CD4-positive, alpha-beta T cell (primary cell): Measurements from ENCODE around the gene IGFBP6. TPM values are rescaled to one million over a fixed set of nuclear protein-coding genes. Genes with fewer than 3 reads are reported as not detected.
A peak's percentile ranks its signal among the peaks of the same experiment; 100 is the strongest.

Experiments used
- ATAC-seq: fragments of 200-7000 bp; cut with Tn5 transposase; one replicate; pipeline ENCODE4 v1.10.0; 2022; ENCODE audit warnings: mild to moderate bottlenecking; ENCODE audit not compliant: poor library complexity
- CTCF ChIA-PET: fragments of 350-600 bp; sonication (Branson Sonifier 250); formaldehyde crosslinking; loops from one replicate; lab custom pipeline; 2021; ENCODE audit warnings: antibody characterized with exemption, inconsistent platforms; lab: Charles Lee
- POLR2A ChIA-PET: fragments of 350-600 bp; sonication (Branson Sonifier 250); formaldehyde crosslinking; loops from one replicate; lab custom pipeline; 2021; ENCODE audit warnings: antibody characterized with exemption, inconsistent platforms; lab: Charles Lee
- DNase-seq, 14 experiments: peaks; one replicate each; pipeline ENCODE4 v3.0.0-alpha.2; 2013 to 2020; ENCODE audit warnings: mixed read lengths in 2 of 14
- H3K27ac ChIP-seq, 2 donors: one replicate each; pipeline versions ENCODE4 v1.5.1 to v1.7.0; 2013; ENCODE audit warnings: low read length in 2 of 2, low read depth in 1 of 2, mild to moderate bottlenecking in 1 of 2
- H3K27me3 ChIP-seq, 2 experiments: 1 replicate in 1 of 2; 2 replicates in 1 of 2; pipeline versions ENCODE4 v1.6.1 to v1.7.0; 2013; ENCODE audit warnings: low read length in 2 of 2, control low read depth in 1 of 2, mild to moderate bottlenecking in 1 of 2, moderate library complexity in 1 of 2; ENCODE audit not compliant: insufficient read depth in 2 of 2, control insufficient read depth in 1 of 2
- H3K36me3 ChIP-seq: one replicate; pipeline ENCODE4 v1.6.1; 2013; ENCODE audit warnings: low read length, control low read depth; ENCODE audit not compliant: insufficient read depth
- H3K4me1 ChIP-seq: one replicate; pipeline ENCODE4 v1.6.1; 2013; ENCODE audit warnings: low read length, control low read depth; ENCODE audit not compliant: insufficient read depth
- H3K4me3 ChIP-seq: one replicate; pipeline ENCODE4 v1.5.1; 2013; ENCODE audit warnings: mild to moderate bottlenecking, low read length, moderate library complexity
- H3K9me3 ChIP-seq, 2 experiments: 1 replicate in 1 of 2; 2 replicates in 1 of 2; pipeline versions ENCODE4 v1.6.1 to v1.7.0; 2013; ENCODE audit warnings: low read length in 2 of 2, mild to moderate bottlenecking in 2 of 2, control low read depth in 1 of 2, moderate library complexity in 1 of 2; ENCODE audit not compliant: control insufficient read depth in 1 of 2, insufficient read depth in 1 of 2
- H3K27ac Mint-ChIP-seq: one replicate; pipeline ENCODE4 v1.8.0; 2020; ENCODE audit warnings: mixed read lengths
- H3K27me3 Mint-ChIP-seq: one replicate; pipeline ENCODE4 v1.8.0; 2021; ENCODE audit warnings: mixed read lengths
- H3K36me3 Mint-ChIP-seq: one replicate; pipeline ENCODE4 v1.8.0; 2021; ENCODE audit warnings: low read depth, mixed read lengths
- H3K4me1 Mint-ChIP-seq: one replicate; pipeline ENCODE4 v1.8.0; 2021; ENCODE audit warnings: low read depth, mixed read lengths
- H3K4me3 Mint-ChIP-seq: one replicate; pipeline ENCODE4 v1.8.0; 2020; ENCODE audit warnings: mild to moderate bottlenecking, mixed read lengths
- H3K9me3 Mint-ChIP-seq: one replicate; pipeline ENCODE4 v1.8.0; 2020; ENCODE audit warnings: mixed read lengths
- CTCF ChIP-seq: fragments of 200-600 bp; IDR thresholded peaks from one replicate; pipeline ENCODE4 v1.8.0; 2022; ENCODE audit warnings: antibody characterized with exemption, mild to moderate bottlenecking
- intact Hi-C, 2 experiments: fragments of 100-400 bp; cut with DNase I in 1 of 2; cut with micrococcal nuclease in 1 of 2; formaldehyde crosslinking; loops; one replicate each; pipeline versions ENCODE4 v1.15.1 to v1.9.0; 2023 to 2025; cut with DNase I, micrococcal nuclease
- total RNA-seq, 174 experiments: library from RNA in 2 of 174; stranded (reverse) in 2 of 174; gene quantifications; one replicate each; pipeline ENCODE4 v1.2.3 and lab custom pipeline; 2021 to 2026

Gene IGFBP6
- total RNA-seq, 2 experiments from 2014 or later = 0.49 TPM; not detected in 1

GRCh38 chr12:53069621-53070410 is 27.7 kb upstream of the IGFBP6 start:
- Histone ChIP-seq H3K27ac (no peak overlapping the region), H3K4me1 (peaks cover 12% of the 10 kb centered on the region), H3K4me3 (no peak overlapping the region), H3K9me3 (no peaks in the 10 kb centered on the region), H3K27me3 (no peaks in the 10 kb centered on the region), H3K36me3 (peaks cover 83% of the 10 kb centered on the region)
- H3K36me3 Mint-ChIP-seq = peaks cover 93% of the 10 kb centered on the region
- DNase-seq (no peak), ATAC-seq (no peak)
- no peak for TF ChIP-seq CTCF
- intact Hi-C loops = loop anchor here (5.0 to 10.0 kb wide), 2 partner anchors 125 to 217 kb away; no protein-coding TSS in a partner anchor
- H3K27me3 Mint-ChIP-seq = no peaks in the 10 kb centered on the region
- H3K9me3 Mint-ChIP-seq = no peaks in the 10 kb centered on the region
- peak overlapping the region; percentile 42 for H3K27ac Mint-ChIP-seq
- POLR2A ChIA-PET = interaction anchor here (2.4 kb wide), 1 partner anchor 10 kb away, joined by 9 read pairs; the partner anchor contains the start of gene SPRYD3
- peaks cover 16% of the 10 kb centered on the region for H3K4me1 Mint-ChIP-seq
- CTCF ChIA-PET = interaction anchor here (6.7 kb wide), 1 partner anchor 31 kb away, joined by 114 read pairs; the partner anchor contains the start of genes IGFBP6 and SOAT2
- H3K4me3 Mint-ChIP-seq = no peak overlapping the region

GRCh38 chr12:53070877-53071492 is 26.5 kb upstream of the IGFBP6 start:
- H3K27me3 Mint-ChIP-seq = no peaks in the 10 kb centered on the region
- peaks cover 23% of the 10 kb centered on the region for H3K4me1 Mint-ChIP-seq
- Histone ChIP-seq H3K4me3 (no peak overlapping the region), H3K4me1 (peaks cover 8% of the 10 kb centered on the region), H3K27ac (no peak overlapping the region), H3K36me3 (peaks cover 83% of the 10 kb centered on the region), H3K9me3 (no peaks in the 10 kb centered on the region), H3K27me3 (no peaks in the 10 kb centered on the region)
- CTCF ChIA-PET = no interaction called here
- no peak for ATAC-seq
- H3K9me3 Mint-ChIP-seq = no peaks in the 10 kb centered on the region
- no peak for DNase-seq
- peaks cover 93% of the 10 kb centered on the region for H3K36me3 Mint-ChIP-seq
- intact Hi-C loops = no loop called here
- TF ChIP-seq CTCF = no peak
- peak overlapping the region; percentile 43 for H3K4me3 Mint-ChIP-seq
- H3K27ac Mint-ChIP-seq = peak overlapping the region; percentile 42
- POLR2A ChIA-PET = interaction anchor here (1.0 kb wide), 1 partner anchor 9 kb away, joined by 3 read pairs; the partner anchor contains the start of gene SPRYD3

DNA sequence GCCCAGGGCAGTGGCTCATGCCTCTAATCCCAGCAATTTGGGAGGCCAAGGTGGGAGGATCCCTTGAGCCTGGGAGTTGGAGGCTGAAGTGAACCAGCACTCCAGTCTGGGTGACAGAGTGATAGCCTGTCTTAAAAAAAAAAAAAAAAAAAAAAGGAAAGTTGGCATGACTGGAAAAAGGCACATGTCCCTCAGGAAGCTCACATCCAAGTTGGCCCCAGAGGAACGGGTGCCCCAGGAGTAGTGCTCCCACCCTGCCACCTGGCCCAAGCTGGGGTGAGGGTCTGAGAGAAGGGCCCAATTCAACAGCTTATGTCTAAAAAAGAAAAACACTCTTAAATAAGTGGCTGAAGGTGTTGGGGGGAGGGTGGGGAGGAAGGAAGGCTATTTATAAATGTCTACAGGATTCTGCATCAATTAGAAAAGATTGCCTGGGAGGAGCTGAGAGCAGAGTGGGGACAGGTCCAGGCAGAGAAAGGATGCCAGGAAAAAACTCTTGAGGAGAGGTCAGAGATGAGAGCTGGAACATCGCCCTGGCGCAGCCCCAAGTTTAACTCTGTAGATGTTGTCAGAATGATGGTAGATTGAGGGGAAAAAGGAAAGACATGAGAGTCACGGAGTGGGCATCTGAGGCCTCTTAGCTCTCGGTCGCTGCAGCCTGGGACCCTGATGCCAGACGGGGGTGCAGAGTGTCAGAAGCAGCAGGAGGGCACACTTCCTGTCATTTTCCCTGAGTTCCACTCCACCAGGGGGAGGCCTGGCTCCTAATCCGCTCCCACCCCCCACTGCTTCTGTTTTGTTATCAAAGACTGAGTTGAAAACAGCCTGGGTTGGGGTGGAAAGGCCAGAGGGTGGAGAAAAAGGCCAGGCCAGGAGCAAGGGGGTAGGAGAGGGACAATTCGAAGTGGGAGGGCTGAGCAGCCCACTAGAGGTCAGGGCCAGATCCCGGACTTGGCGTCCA is 25.6 kb upstream of the IGFBP6 start:
- Histone ChIP-seq H3K36me3 (peaks cover 84% of the 10 kb centered on the region), H3K9me3 (no peaks in the 10 kb centered on the region), H3K4me1 (peaks cover 8% of the 10 kb centered on the region), H3K4me3 (no peak overlapping the region), H3K27ac (no peak overlapping the region), H3K27me3 (no peaks in the 10 kb centered on the region)
- peaks cover 91% of the 10 kb centered on the region for H3K36me3 Mint-ChIP-seq
- H3K4me1 Mint-ChIP-seq = peaks cover 22% of the 10 kb centered on the region
- H3K4me3 Mint-ChIP-seq = no peak overlapping the region
- CTCF ChIA-PET = no interaction called here
- H3K27me3 Mint-ChIP-seq = no peaks in the 10 kb centered on the region
- no peaks in the 10 kb centered on the region for H3K9me3 Mint-ChIP-seq
- intact Hi-C loops = no loop called here
- no peak overlapping the region for H3K27ac Mint-ChIP-seq
- no peak for TF ChIP-seq CTCF
- POLR2A ChIA-PET = interaction anchor here (1.0 kb wide), 1 partner anchor 8 kb away, joined by 3 read pairs; the partner anchor contains the start of gene SPRYD3
- DNase-seq (no peak), ATAC-seq (no peak)
